ENCODE results near the gene RUNX2. TPM values are rescaled to one million over a fixed set of nuclear protein-coding genes. Genes with fewer than 3 reads are reported as not detected.

RUNX2 gene
- total RNA-seq, 2 experiments from 2014 or later: 33.4 to 34.9 TPM

- no peak overlapping the region for H3K4me3 Mint-ChIP-seq
- H3K9me3 Mint-ChIP-seq: no peaks in the 10 kb centered on the region
- H3K36me3 Mint-ChIP-seq: peaks cover 22% of the 10 kb centered on the region
- no peak for DNase-seq
- no peaks in the 10 kb centered on the region for H3K27me3 Mint-ChIP-seq
- POLR2A ChIA-PET: no interaction called here
- CTCF ChIA-PET: interaction anchor here (1.1 kb wide), 1 partner anchor 442 kb away, joined by 3 read pairs; no protein-coding TSS in a partner anchor
- H3K27ac Mint-ChIP-seq: no peak overlapping the region
- peaks cover 16% of the 10 kb centered on the region for H3K4me1 Mint-ChIP-seq (ENCODE audit: low read depth)
- intact Hi-C loops (cut with micrococcal nuclease): no loop called here
These were observed 152.8 kb downstream of the RUNX2 start for GRCh38 chr6:45480752-45481415.

GRCh38 chr6:45483021-45483420 lies 154.9 kb downstream of the RUNX2 start:
- H3K4me1 Mint-ChIP-seq (ENCODE audit: low read depth): peaks cover 31% of the 10 kb centered on the region
- no peak overlapping the region for H3K4me3 Mint-ChIP-seq
- DNase-seq: no peak
- ChIA-PET CTCF (interaction anchor here (1.5 kb wide), 1 partner anchor 232 kb away, joined by 4 read pairs; no protein-coding TSS in a partner anchor), POLR2A (no interaction called here)
- H3K9me3 Mint-ChIP-seq: no peaks in the 10 kb centered on the region
- intact Hi-C loops (cut with micrococcal nuclease): no loop called here
- peaks cover 31% of the 10 kb centered on the region for H3K36me3 Mint-ChIP-seq
- H3K27ac Mint-ChIP-seq: no peak overlapping the region
- no peaks in the 10 kb centered on the region for H3K27me3 Mint-ChIP-seq

GRCh38 chr6:45483501-45483900 lies 155.4 kb downstream of the RUNX2 start:
- intact Hi-C loops (cut with micrococcal nuclease): no loop called here
- CTCF ChIA-PET: interaction anchor here (1.5 kb wide), 1 partner anchor 231 kb away, joined by 4 read pairs; no protein-coding TSS in a partner anchor
- H3K36me3 Mint-ChIP-seq: peaks cover 32% of the 10 kb centered on the region

GRCh38 chr6:45486736-45487135 lies 158.6 kb downstream of the RUNX2 start:
- POLR2A ChIA-PET: interaction anchor here (0.6 to 1.3 kb wide), 3 partner anchors 11 to 227 kb away, joined by 3 read pairs; no protein-coding TSS in a partner anchor
- H3K27me3 Mint-ChIP-seq: no peaks in the 10 kb centered on the region
- H3K9me3 Mint-ChIP-seq: no peaks in the 10 kb centered on the region
- peaks cover 36% of the 10 kb centered on the region for H3K36me3 Mint-ChIP-seq
- peaks cover 56% of the 10 kb centered on the region for H3K4me1 Mint-ChIP-seq (ENCODE audit: low read depth)
- H3K27ac Mint-ChIP-seq: peak overlapping the region; percentile 67
- intact Hi-C loops (cut with micrococcal nuclease): loop anchor here (1.0 to 5.0 kb wide), 7 partner anchors 8 to 526 kb away; no protein-coding TSS in a partner anchor
- CTCF ChIA-PET: no interaction called here
- peak; percentile 45 for DNase-seq
- H3K4me3 Mint-ChIP-seq: peak overlapping the region; percentile 21

More at GRCh38 chr6:45483501-45483900, 155.4 kb downstream of the RUNX2 start:
- POLR2A ChIA-PET: no interaction called here
- Mint-ChIP-seq H3K27ac (no peak overlapping the region), H3K9me3 (no peaks in the 10 kb centered on the region), H3K4me3 (no peak overlapping the region), H3K4me1 (ENCODE audit: low read depth) (peaks cover 36% of the 10 kb centered on the region), H3K27me3 (no peaks in the 10 kb centered on the region)
- DNase-seq: no peak

GRCh38 chr6:45487645-45488044 lies 159.5 kb downstream of the RUNX2 start:
- ChIA-PET POLR2A (no interaction called here), CTCF (no interaction called here)
- H3K36me3 Mint-ChIP-seq: peaks cover 41% of the 10 kb centered on the region
- H3K27ac Mint-ChIP-seq: no peak overlapping the region
- no peak for DNase-seq
- peaks cover 56% of the 10 kb centered on the region for H3K4me1 Mint-ChIP-seq (ENCODE audit: low read depth)
- H3K4me3 Mint-ChIP-seq: no peak overlapping the region
- H3K9me3 Mint-ChIP-seq: no peaks in the 10 kb centered on the region
- intact Hi-C loops (cut with micrococcal nuclease): loop anchor here (2.0 to 5.0 kb wide), 4 partner anchors 71 to 525 kb away; no protein-coding TSS in a partner anchor
- no peaks in the 10 kb centered on the region for H3K27me3 Mint-ChIP-seq

GRCh38 chr6:45488269-45488668 lies 160.1 kb downstream of the RUNX2 start:
- H3K27ac Mint-ChIP-seq: no peak overlapping the region
- DNase-seq: no peak
- intact Hi-C loops (cut with micrococcal nuclease): loop anchor here (5.0 kb wide), 3 partner anchors 139 to 524 kb away; no protein-coding TSS in a partner anchor
- no peaks in the 10 kb centered on the region for H3K9me3 Mint-ChIP-seq
- H3K36me3 Mint-ChIP-seq: peaks cover 41% of the 10 kb centered on the region
- POLR2A ChIA-PET: no interaction called here
- CTCF ChIA-PET: no interaction called here
- H3K4me3 Mint-ChIP-seq: no peak overlapping the region
- no peaks in the 10 kb centered on the region for H3K27me3 Mint-ChIP-seq
- peaks cover 60% of the 10 kb centered on the region for H3K4me1 Mint-ChIP-seq (ENCODE audit: low read depth)

GRCh38 chr6:45488889-45489288 lies 160.8 kb downstream of the RUNX2 start:
- CTCF ChIA-PET: no interaction called here
- peak overlapping the region; percentile 21 for H3K27ac Mint-ChIP-seq

GRCh38 chr6:45491048-45491735 lies 163.1 kb downstream of the RUNX2 start:
- Mint-ChIP-seq H3K27me3 (no peaks in the 10 kb centered on the region), H3K27ac (no peak overlapping the region), H3K4me1 (ENCODE audit: low read depth) (peaks cover 71% of the 10 kb centered on the region), H3K36me3 (peaks cover 48% of the 10 kb centered on the region), H3K4me3 (no peak overlapping the region), H3K9me3 (no peaks in the 10 kb centered on the region)
- POLR2A ChIA-PET: no interaction called here
- intact Hi-C loops (cut with micrococcal nuclease): no loop called here
- CTCF ChIA-PET: no interaction called here
- DNase-seq: no peak

More at GRCh38 chr6:45488889-45489288, 160.8 kb downstream of the RUNX2 start:
- POLR2A ChIA-PET: no interaction called here
- intact Hi-C loops (cut with micrococcal nuclease): loop anchor here (5.0 kb wide), 3 partner anchors 138 to 523 kb away; no protein-coding TSS in a partner anchor
- H3K4me3 Mint-ChIP-seq: no peak overlapping the region
- H3K4me1 Mint-ChIP-seq (ENCODE audit: low read depth): peaks cover 61% of the 10 kb centered on the region
- H3K9me3 Mint-ChIP-seq: no peaks in the 10 kb centered on the region
- no peak for DNase-seq
- H3K27me3 Mint-ChIP-seq: no peaks in the 10 kb centered on the region
- peaks cover 42% of the 10 kb centered on the region for H3K36me3 Mint-ChIP-seq

GRCh38 chr6:45491874-45492273 lies 163.7 kb downstream of the RUNX2 start:
- intact Hi-C loops (cut with micrococcal nuclease): no loop called here
- no peaks in the 10 kb centered on the region for H3K27me3 Mint-ChIP-seq
- H3K27ac Mint-ChIP-seq: no peak overlapping the region
- CTCF ChIA-PET: no interaction called here
- H3K4me1 Mint-ChIP-seq (ENCODE audit: low read depth): peaks cover 72% of the 10 kb centered on the region
- no peak for DNase-seq
- H3K36me3 Mint-ChIP-seq: peaks cover 53% of the 10 kb centered on the region
- H3K9me3 Mint-ChIP-seq: no peaks in the 10 kb centered on the region
- POLR2A ChIA-PET: no interaction called here
- no peak overlapping the region for H3K4me3 Mint-ChIP-seq

GRCh38 chr6:45493761-45494160 lies 165.6 kb downstream of the RUNX2 start:
- intact Hi-C loops (cut with micrococcal nuclease): no loop called here
- no peaks in the 10 kb centered on the region for H3K9me3 Mint-ChIP-seq
- POLR2A ChIA-PET: no interaction called here
- no peak overlapping the region for H3K27ac Mint-ChIP-seq
- no peak for DNase-seq
- H3K27me3 Mint-ChIP-seq: no peaks in the 10 kb centered on the region
- peaks cover 68% of the 10 kb centered on the region for H3K4me1 Mint-ChIP-seq (ENCODE audit: low read depth)
- CTCF ChIA-PET: interaction anchor here (0.6 kb wide), 1 partner anchor 438 kb away, joined by 4 read pairs; no protein-coding TSS in a partner anchor
- H3K4me3 Mint-ChIP-seq: no peak overlapping the region
- H3K36me3 Mint-ChIP-seq: peaks cover 57% of the 10 kb centered on the region

GRCh38 chr6:45494416-45495135 lies 166.4 kb downstream of the RUNX2 start:
- ChIA-PET CTCF (no interaction called here), POLR2A (interaction anchor here (2.5 kb wide), 1 partner anchor 57 kb away, joined by 10 read pairs; no protein-coding TSS in a partner anchor)
- peak; percentile 57 for DNase-seq
- H3K27ac Mint-ChIP-seq: peak overlapping the region; percentile 39
- H3K4me3 Mint-ChIP-seq: no peak overlapping the region
- H3K4me1 Mint-ChIP-seq (ENCODE audit: low read depth): peaks cover 64% of the 10 kb centered on the region
- H3K27me3 Mint-ChIP-seq: no peaks in the 10 kb centered on the region
- peaks cover 55% of the 10 kb centered on the region for H3K36me3 Mint-ChIP-seq
- intact Hi-C loops (cut with micrococcal nuclease): no loop called here
- no peaks in the 10 kb centered on the region for H3K9me3 Mint-ChIP-seq
